HepG2 (cell line): ENCODE measurements around the gene ANO1. TPM values are rescaled to one million over a fixed set of nuclear protein-coding genes. Genes with fewer than 3 reads are reported as not detected.

Source experiments
- ATAC-seq: fragments of 200-7000 bp; cut with Tn5 transposase; 3 replicates; pipeline ENCODE4 v1.9.1; 2020; ENCODE audit warnings: mild to moderate bottlenecking, moderate library complexity
- BruUV-seq: library from RNA; stranded (reverse); fragments of 400-500 nt; replicated peaks from 2 replicates; lab custom pipeline; 2021; lab: Mats Ljungman, UMichigan
- CTCF ChIA-PET: fragments of 300-600 bp; formaldehyde crosslinking; extraction: SDS; loops from one replicate; lab custom pipeline; 2021; ENCODE audit warnings: low total read pairs, inconsistent platforms, low intra/inter-chr PET ratio; lab: Yijun Ruan, JAX
- POLR2A ChIA-PET: fragments of 350-600 bp; sonication (Branson Sonifier 250); formaldehyde crosslinking; loops from one replicate; lab custom pipeline; 2020; ENCODE audit warnings: antibody characterized with exemption, inconsistent platforms; lab: Yijun Ruan, JAX
- DNase-seq: peaks from one replicate; pipeline ENCODE4 v3.0.0-alpha.2; 2015; ENCODE audit warnings: low spot score
- FAIRE-seq: peaks from 3 replicates; lab custom pipeline; 2011; peaks lifted over from hg19 to GRCh38; lab: Jason Lieb, UNC
- H2AFZ ChIP-seq: one replicate; pipeline ENCODE4 v1.6.1; 2011; ENCODE audit warnings: low read length, inconsistent platforms
- H3K27ac ChIP-seq: fragments of 300-600 bp; 3 replicates; pipeline ENCODE4 v1.8.0; 2011; ENCODE audit warnings: mixed run types, mild to moderate bottlenecking, mixed read lengths, low read length, inconsistent platforms; ENCODE audit not compliant: insufficient read depth; ENCODE audit errors: extremely low read length
- H3K27me3 ChIP-seq, 2 experiments: fragments of 200-600 bp in 1 of 2; 2 replicates in 1 of 2; 3 replicates in 1 of 2; pipeline versions ENCODE4 v1.6.0 to v1.8.0; 2011; ENCODE audit warnings: low read length in 2 of 2, mild to moderate bottlenecking in 2 of 2, moderate library complexity in 2 of 2, inconsistent platforms in 1 of 2; ENCODE audit not compliant: insufficient read depth in 2 of 2, control insufficient read depth in 1 of 2
- H3K36me3 ChIP-seq, 2 experiments: fragments of 200-600 bp in 1 of 2; replicated peaks in 1 of 2; 2 replicates in 1 of 2; 3 replicates in 1 of 2; pipeline versions ENCODE4 v1.5.1 to v1.8.0; 2011; ENCODE audit warnings: low read length in 2 of 2, inconsistent platforms in 1 of 2; ENCODE audit not compliant: insufficient read depth in 2 of 2, control insufficient read depth in 1 of 2
- H3K4me1 ChIP-seq: 2 replicates; pipeline ENCODE4 v1.5.1; 2012; ENCODE audit warnings: low read length, inconsistent platforms; ENCODE audit not compliant: insufficient read depth
- H3K4me2 ChIP-seq: 2 replicates; pipeline ENCODE4 v1.6.0; 2011; ENCODE audit warnings: low read depth, low read length, inconsistent platforms
- H3K4me3 ChIP-seq, 3 experiments: fragments of 200-600 bp in 1 of 3; sonication (generic), shearing (Covaris generic) in 1 of 3; replicated peaks in 1 of 3; 2 replicates each; pipeline ENCODE4 v1.5.1; 2011 to 2016; ENCODE audit warnings: low read length in 3 of 3, inconsistent platforms in 2 of 3, low read depth in 2 of 3, mild to moderate bottlenecking in 2 of 3, control low read depth in 1 of 3, mixed read lengths in 1 of 3; ENCODE audit not compliant: insufficient read depth in 1 of 3
- H3K79me2 ChIP-seq: one replicate; pipeline ENCODE4 v1.6.1; 2011; ENCODE audit warnings: low read length, inconsistent platforms; ENCODE audit not compliant: insufficient read depth
- H3K9ac ChIP-seq: 2 replicates; pipeline ENCODE4 v1.6.0; 2011; ENCODE audit warnings: mild to moderate bottlenecking, low read depth, low read length, inconsistent platforms; ENCODE audit not compliant: insufficient read depth
- H3K9me3 ChIP-seq: 2 replicates; pipeline ENCODE4 v1.5.1; 2012; ENCODE audit warnings: mild to moderate bottlenecking, low read length
- H4K20me1 ChIP-seq: 2 replicates; pipeline ENCODE4 v1.6.0; 2011; ENCODE audit warnings: inconsistent platforms, mild to moderate bottlenecking, low read length, moderate library complexity; ENCODE audit not compliant: insufficient read depth
- CREB1 ChIP-seq, 2 experiments: fragments of 450-650 bp in 1 of 2; IDR thresholded peaks; 2 replicates each; pipeline ENCODE4 v1.6.1; 2016 to 2017; ENCODE audit warnings: control low read depth in 1 of 2, mild to moderate bottlenecking in 1 of 2, missing compliant biosample characterization in 1 of 2, missing genetic modification characterization in 1 of 2
- MEIS2 ChIP-seq: sonication (generic); formaldehyde crosslinking; IDR thresholded peaks from 2 replicates; pipeline ENCODE4 v1.9.0; 2021; ENCODE audit warnings: mild to moderate bottlenecking, missing genetic modification reagents
- MXD4 ChIP-seq: IDR thresholded peaks from 2 replicates; pipeline ENCODE4 v1.6.1; 2016; ENCODE audit warnings: mild to moderate bottlenecking, missing biosample characterization, missing genetic modification reagents
- NRL ChIP-seq: sonication (generic); formaldehyde crosslinking; IDR thresholded peaks from 2 replicates; pipeline ENCODE4 v1.5.0; 2020; ENCODE audit warnings: missing genetic modification reagents, mild to moderate bottlenecking, moderate library complexity, borderline replicate concordance
- REXO4 ChIP-seq: sonication (generic); formaldehyde crosslinking; IDR thresholded peaks from 2 replicates; pipeline ENCODE4 v1.8.0; 2022; ENCODE audit warnings: missing genetic modification reagents, mild to moderate bottlenecking, borderline replicate concordance
- RXRA ChIP-seq: sonication (generic); formaldehyde crosslinking; IDR thresholded peaks from 2 replicates; pipeline ENCODE4 v1.5.1; 2020; ENCODE audit warnings: missing genetic modification reagents
- SMAD3 ChIP-seq: sonication (generic); formaldehyde crosslinking; IDR thresholded peaks from 2 replicates; pipeline ENCODE4 v1.4.0; 2020; ENCODE audit warnings: missing genetic modification reagents
- YEATS4 ChIP-seq: sonication (generic); formaldehyde crosslinking; IDR thresholded peaks from 2 replicates; pipeline ENCODE4 v1.4.0; 2020; ENCODE audit warnings: missing genetic modification reagents, borderline replicate concordance
- ZFP36 ChIP-seq: fragments of 150-350 bp; IDR thresholded peaks from 2 replicates; pipeline ENCODE4 v1.6.1; 2018; ENCODE audit warnings: borderline replicate concordance, low read length, low read depth; ENCODE audit not compliant: partially characterized antibody
- ZFP90 ChIP-seq: sonication (generic); formaldehyde crosslinking; IDR thresholded peaks from 2 replicates; pipeline ENCODE4 v1.8.0; 2022; ENCODE audit warnings: missing genetic modification reagents, mild to moderate bottlenecking, inconsistent platforms, borderline replicate concordance
- ZNF260 ChIP-seq: sonication (generic); formaldehyde crosslinking; IDR thresholded peaks from 2 replicates; pipeline ENCODE4 v1.4.0; 2020; ENCODE audit warnings: missing genetic modification reagents, low read depth, mild to moderate bottlenecking, borderline replicate concordance
- ZNF30 ChIP-seq: sonication (generic); formaldehyde crosslinking; IDR thresholded peaks from 2 replicates; pipeline ENCODE4 v1.5.0; 2020; ENCODE audit warnings: mild to moderate bottlenecking, missing genetic modification reagents
- WGBS: methylation state at CpG from one replicate; pipeline ENCODE4 v1.1.6; 2017; ENCODE audit warnings: low lambda C conversion rate; 5-methylcytosine and 5-hydroxymethylcytosine counted together
- in situ Hi-C: cut with HindIII; loops from 2 replicates; pipeline ENCODE4 v1.10.0; 2017; ENCODE audit warnings: low pct_unique_long_range_greater_than_20kb; ENCODE audit not compliant: extremely low pct_ligation_motif_present
- intact Hi-C: fragments of 100-400 bp; cut with micrococcal nuclease; formaldehyde crosslinking; loops from one replicate; pipeline ENCODE4 v1.10.0; 2022; ENCODE audit not compliant: unreplicated experiment
- polyA plus RNA-seq, 8 experiments: library from polyadenylated mRNA; depleted of rRNA in 3 of 8; stranded (reverse) in 7 of 8; unstranded in 1 of 8; fragments of >200 nt; fragmentation: Illumina TruSeq in 4 of 8; extraction: Trizol in 4 of 8; gene quantifications; 2 replicates each; pipeline versions ENCODE4 v1.2.1 to v1.2.3, GENCODE V29; 2011 to 2016; ENCODE audit warnings: low read depth in 4 of 8, missing spikeins in 1 of 8, mixed read lengths in 1 of 8; ENCODE audit not compliant: insufficient read depth in 1 of 8
- total RNA-seq, 5 experiments: library from RNA; depleted of rRNA; stranded (reverse); fragments of >200 nt; fragmentation: Illumina TruSeq; extraction: Trizol; gene quantifications; 2 replicates each; pipeline ENCODE4 v1.2.3, GENCODE V29; 2016; ENCODE audit warnings: low read depth in 1 of 5
- TF ChIP-seq, protein P1 (sequence below): sonication (generic); formaldehyde crosslinking; IDR thresholded peaks from 2 replicates; pipeline ENCODE4 v1.4.0; 2020; ENCODE audit warnings: mild to moderate bottlenecking, missing genetic modification reagents

The ANO1 gene
- total and polyA plus RNA-seq, 2 of the 13 experiments (the other 11 are each of a cell fraction or from before 2014, with no cell fraction given): not detected

- no peak for DNase-seq
- Histone ChIP-seq H4K20me1 (no peaks in the 10 kb centered on the region), H3K9me3 (no peaks in the 10 kb centered on the region), H3K4me3 (no peak overlapping the region), H2AFZ (no peak overlapping the region), H3K36me3 (no peaks in the 10 kb centered on the region), H3K9ac (no peak overlapping the region), H3K79me2 (no peaks in the 10 kb centered on the region), H3K4me1 (no peaks in the 10 kb centered on the region), H3K4me2 (no peak overlapping the region), H3K27me3 (peaks cover 10 to 62% of the 10 kb centered on the region in 2 experiments; a peak in 4 of 5 replicates), H3K27ac (no peak overlapping the region)
- ChIA-PET POLR2A (no interaction called here), CTCF (no interaction called here)
- intact Hi-C loops: no loop called here
- FAIRE-seq: no peak
- BruUV-seq: no TSS peak
- WGBS: 15% methylated on average over 8 of the region's 13 CpGs
- in situ Hi-C loops: no loop called here
- ATAC-seq: no peak
- no peak for TF ChIP-seq MXD4 (CRISPR knock-in tag)
- TF ChIP-seq, protein P1, sequence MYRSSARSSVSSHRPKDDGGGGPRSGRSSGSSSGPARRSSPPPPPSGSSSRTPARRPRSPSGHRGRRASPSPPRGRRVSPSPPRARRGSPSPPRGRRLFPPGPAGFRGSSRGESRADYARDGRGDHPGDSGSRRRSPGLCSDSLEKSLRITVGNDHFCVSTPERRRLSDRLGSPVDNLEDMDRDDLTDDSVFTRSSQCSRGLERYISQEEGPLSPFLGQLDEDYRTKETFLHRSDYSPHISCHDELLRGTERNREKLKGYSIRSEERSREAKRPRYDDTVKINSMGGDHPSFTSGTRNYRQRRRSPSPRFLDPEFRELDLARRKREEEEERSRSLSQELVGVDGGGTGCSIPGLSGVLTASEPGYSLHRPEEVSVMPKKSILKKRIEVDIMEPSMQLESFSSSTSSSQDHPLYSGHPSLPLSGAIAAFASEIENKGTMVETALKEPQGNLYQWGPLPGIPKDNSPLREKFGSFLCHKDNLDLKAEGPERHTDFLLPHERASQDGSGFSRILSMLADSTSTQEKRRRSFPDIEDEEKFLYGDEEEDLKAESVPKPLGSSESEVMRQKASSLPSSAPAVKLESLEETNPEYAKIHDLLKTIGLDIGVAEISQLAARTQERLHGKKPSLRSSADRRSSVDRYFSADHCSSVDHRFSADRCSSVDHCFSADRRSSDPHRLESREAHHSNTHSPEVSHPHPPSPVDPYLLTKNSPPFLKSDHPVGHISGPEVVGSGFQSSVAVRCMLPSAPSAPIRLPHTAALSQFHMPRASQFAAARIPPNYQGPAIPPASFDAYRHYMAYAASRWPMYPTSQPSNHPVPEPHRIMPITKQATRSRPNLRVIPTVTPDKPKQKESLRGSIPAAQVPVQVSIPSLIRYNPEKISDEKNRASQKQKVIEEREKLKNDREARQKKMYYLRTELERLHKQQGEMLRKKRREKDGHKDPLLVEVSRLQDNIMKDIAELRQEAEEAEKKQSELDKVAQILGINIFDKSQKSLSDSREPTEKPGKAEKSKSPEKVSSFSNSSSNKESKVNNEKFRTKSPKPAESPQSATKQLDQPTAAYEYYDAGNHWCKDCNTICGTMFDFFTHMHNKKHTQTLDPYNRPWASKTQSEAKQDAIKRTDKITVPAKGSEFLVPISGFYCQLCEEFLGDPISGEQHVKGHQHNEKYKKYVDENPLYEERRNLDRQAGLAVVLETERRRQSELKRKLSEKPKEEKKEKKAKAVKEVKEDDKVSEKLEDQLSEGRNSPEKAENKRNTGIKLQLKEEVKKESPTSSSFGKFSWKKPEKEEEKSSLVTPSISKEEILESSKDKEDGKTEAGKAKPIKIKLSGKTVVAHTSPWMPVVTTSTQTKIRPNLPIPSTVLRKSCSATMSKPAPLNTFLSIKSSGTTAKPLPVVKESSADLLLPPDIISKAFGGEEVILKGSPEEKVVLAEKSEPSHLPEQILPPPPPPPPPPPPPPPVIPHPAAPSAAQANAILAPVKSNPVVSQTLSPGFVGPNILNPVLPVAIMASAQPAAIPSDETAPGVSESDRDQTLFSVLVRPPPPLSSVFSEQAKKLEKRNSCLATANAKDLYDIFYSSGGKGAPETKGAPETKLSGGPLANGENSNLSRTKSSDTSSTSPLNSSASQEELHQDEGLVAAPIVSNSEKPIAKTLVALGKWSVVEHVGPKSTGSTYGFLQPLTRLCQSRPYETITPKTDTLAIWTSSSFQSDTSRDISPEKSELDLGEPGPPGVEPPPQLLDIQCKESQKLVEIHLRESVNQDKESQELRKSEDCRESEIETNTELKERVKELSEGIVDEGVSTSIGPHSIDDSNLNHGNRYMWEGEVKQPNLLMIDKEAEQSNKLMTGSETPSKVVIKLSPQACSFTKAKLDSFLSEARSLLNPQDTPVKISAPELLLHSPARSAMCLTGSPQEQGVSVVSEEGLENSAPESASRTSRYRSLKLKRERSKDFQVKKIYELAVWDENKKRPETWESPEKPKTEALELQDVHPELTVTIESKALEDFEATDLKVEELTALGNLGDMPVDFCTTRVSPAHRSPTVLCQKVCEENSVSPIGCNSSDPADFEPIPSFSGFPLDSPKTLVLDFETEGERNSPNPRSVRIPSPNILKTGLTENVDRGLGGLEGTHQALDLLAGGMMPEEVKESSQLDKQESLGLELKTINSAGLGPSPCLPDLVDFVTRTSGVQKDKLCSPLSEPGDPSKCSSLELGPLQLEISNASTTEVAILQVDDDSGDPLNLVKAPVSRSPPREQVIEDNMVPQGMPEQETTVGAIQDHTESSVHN: no peak
- TF ChIP-seq SMAD3: no peak
- TF ChIP-seq YEATS4 (CRISPR knock-in tag): no peak
- TF ChIP-seq RXRA (CRISPR knock-in tag): no peak
- TF ChIP-seq ZFP36: no peak
- no peak for TF ChIP-seq CREB1 (IDR thresholded peaks at IDR 0.05)
- no peak for TF ChIP-seq CREB1 (CRISPR knock-in tag; IDR thresholded peaks at IDR 0.05)
- no peak for TF ChIP-seq ZNF30 (CRISPR knock-in tag)
- TF ChIP-seq REXO4 (CRISPR knock-in tag): no peak
- no peak for TF ChIP-seq ZFP90 (CRISPR knock-in tag)
- TF ChIP-seq ZNF260: no peak
- no peak for TF ChIP-seq MEIS2 (CRISPR knock-in tag)
- TF ChIP-seq NRL (CRISPR knock-in tag): no peak
These were observed 69.6 kb downstream of the ANO1 start for GRCh38 chr11:70147668-70148067.
